ENCODE data around the gene ALKBH5.

DNA sequence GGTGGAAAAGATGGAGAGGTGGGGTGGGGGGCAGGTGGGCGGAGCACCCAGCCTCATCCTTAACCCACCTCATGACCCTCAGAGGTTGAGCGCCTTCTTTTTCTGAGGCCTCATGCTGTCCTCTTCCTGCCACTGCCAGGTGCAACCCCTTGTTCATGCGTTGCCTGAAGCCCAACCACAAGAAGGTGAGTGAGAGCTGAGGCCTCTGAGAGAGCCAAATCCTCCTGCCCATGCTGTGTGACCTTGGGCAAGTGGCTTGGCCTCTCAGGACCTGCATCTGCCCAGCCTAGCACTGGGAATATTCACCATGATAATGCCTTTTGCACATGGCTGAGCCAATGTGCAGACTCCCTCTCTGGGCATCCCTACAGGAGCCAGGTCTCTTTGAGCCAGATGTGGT, 43.0 kb upstream of the ALKBH5 start:
- TF ChIP-seq, protein P1, sequence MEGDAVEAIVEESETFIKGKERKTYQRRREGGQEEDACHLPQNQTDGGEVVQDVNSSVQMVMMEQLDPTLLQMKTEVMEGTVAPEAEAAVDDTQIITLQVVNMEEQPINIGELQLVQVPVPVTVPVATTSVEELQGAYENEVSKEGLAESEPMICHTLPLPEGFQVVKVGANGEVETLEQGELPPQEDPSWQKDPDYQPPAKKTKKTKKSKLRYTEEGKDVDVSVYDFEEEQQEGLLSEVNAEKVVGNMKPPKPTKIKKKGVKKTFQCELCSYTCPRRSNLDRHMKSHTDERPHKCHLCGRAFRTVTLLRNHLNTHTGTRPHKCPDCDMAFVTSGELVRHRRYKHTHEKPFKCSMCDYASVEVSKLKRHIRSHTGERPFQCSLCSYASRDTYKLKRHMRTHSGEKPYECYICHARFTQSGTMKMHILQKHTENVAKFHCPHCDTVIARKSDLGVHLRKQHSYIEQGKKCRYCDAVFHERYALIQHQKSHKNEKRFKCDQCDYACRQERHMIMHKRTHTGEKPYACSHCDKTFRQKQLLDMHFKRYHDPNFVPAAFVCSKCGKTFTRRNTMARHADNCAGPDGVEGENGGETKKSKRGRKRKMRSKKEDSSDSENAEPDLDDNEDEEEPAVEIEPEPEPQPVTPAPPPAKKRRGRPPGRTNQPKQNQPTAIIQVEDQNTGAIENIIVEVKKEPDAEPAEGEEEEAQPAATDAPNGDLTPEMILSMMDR (IDR thresholded peaks at IDR 0.05), result no peak
- no peak for TF ChIP-seq POLR2A (IDR thresholded peaks at IDR 0.05)
